Kidney (tissue), 14 donors: ENCODE measurements around the gene G6PC1. TPM values are rescaled to one million over a fixed set of nuclear protein-coding genes. Genes with fewer than 3 reads are reported as not detected.

Experiments
- DNase-seq, 5 donors: peaks; one replicate each; pipeline ENCODE4 v3.0.0-alpha.2; 2013 to 2020
- FAIRE-seq: peaks from 2 replicates; lab custom pipeline; 2012; peaks lifted over from hg19 to GRCh38; lab: Jason Lieb, UNC
- H3K27ac ChIP-seq, 2 donors: one replicate each; pipeline ENCODE4 v1.7.0; 2013; ENCODE audit warnings: low read depth in 2 of 2, low read length in 2 of 2, inconsistent platforms in 1 of 2
- H3K27me3 ChIP-seq: one replicate; pipeline ENCODE4 v1.7.1; 2013; ENCODE audit warnings: low read length, inconsistent platforms; ENCODE audit not compliant: control insufficient read depth, insufficient read depth
- H3K36me3 ChIP-seq, 3 donors: one replicate each; pipeline versions ENCODE4 v1.7.0 to v1.7.1; 2013; ENCODE audit warnings: low read length in 3 of 3, control low read depth in 1 of 3, inconsistent platforms in 1 of 3; ENCODE audit not compliant: insufficient read depth in 3 of 3, control insufficient read depth in 2 of 3
- H3K4me1 ChIP-seq, 3 donors: one replicate each; pipeline versions ENCODE4 v1.7.0 to v1.7.1; 2013; ENCODE audit warnings: low read length in 3 of 3, inconsistent platforms in 1 of 3, low read depth in 1 of 3; ENCODE audit not compliant: control insufficient read depth in 2 of 3, insufficient read depth in 2 of 3
- H3K4me3 ChIP-seq, 3 donors: one replicate each; pipeline versions ENCODE4 v1.7.0 to v1.8.1; 2013; ENCODE audit warnings: low read length in 3 of 3, control low read depth in 1 of 3, inconsistent platforms in 1 of 3
- H3K9ac ChIP-seq, 3 donors: one replicate each; pipeline versions ENCODE4 v1.7.0 to v1.7.1; 2013; ENCODE audit warnings: low read length in 3 of 3, control low read depth in 1 of 3, inconsistent platforms in 1 of 3
- H3K9me3 ChIP-seq, 3 donors: one replicate each; pipeline versions ENCODE4 v1.7.0 to v1.7.1; 2013; ENCODE audit warnings: low read length in 3 of 3, control low read depth in 1 of 3, inconsistent platforms in 1 of 3; ENCODE audit not compliant: control insufficient read depth in 2 of 3, insufficient read depth in 1 of 3
- CTCF ChIP-seq: IDR thresholded peaks from 3 replicates; pipeline ENCODE4 v1.5.1; 2012; ENCODE audit warnings: mild to moderate bottlenecking, moderate library complexity, borderline replicate concordance; ENCODE audit not compliant: insufficient read depth; ENCODE audit errors: extremely low read depth
- intact Hi-C: fragments of 100-400 bp; cut with DNase I; formaldehyde crosslinking; loops from one replicate; pipeline ENCODE4 v1.11.1; 2022
- polyA plus RNA-seq: library from polyadenylated mRNA; stranded (reverse); fragments of 350-450 nt; fragmentation: Illumina TruSeq; extraction: RNeasy Lipid Tissue Mini Kit (QIAGEN cat#74804); gene quantifications from one replicate; pipeline ENCODE4 v1.2.3, GENCODE V29; 2014; ENCODE audit warnings: low read depth, low replicate concordance; ENCODE audit not compliant: insufficient read depth
- total RNA-seq: library from RNA; stranded (reverse); fragmentation: NEBNext Ultra II Directional; extraction: Animal tissue kit (Norgen Biotek cat#: 25700); gene quantifications from one replicate; pipeline ENCODE4 v1.2.1, GENCODE V29; 2021
- donor health status: control.
- donor health status: control.
- donor health status: control.
- donor health status: control.
- donor health status: control.
- donor health status: DM: yes; HTN: yes; CAD: no.
- donor health status: Normal renal cell carcinoma (clear cell type).

The G6PC1 gene
- total and polyA plus RNA-seq, 2 donors from 2014 or later: 0.16 to 10.5 TPM

- Histone ChIP-seq H3K9ac (peak overlapping the region in 1 of 3 donors; percentile 51), H3K4me1 (peaks cover 0 to 13% (median 9%) of the 10 kb centered on the region in 3 donors), H3K9me3 (no peaks in the 10 kb centered on the region), H3K36me3 (no peaks in the 10 kb centered on the region), H3K4me3 (peak overlapping the region in 2 of 3 donors; percentile 28 to 58), H3K27me3 (no peaks in the 10 kb centered on the region), H3K27ac (peak overlapping the region; percentile 56 to 90)
- no peak for TF ChIP-seq CTCF
- intact Hi-C loops: no loop called here
- FAIRE-seq (no peak), DNase-seq (peak; percentile 68 to 80 (median 72))
These were observed 22.3 kb upstream of the G6PC1 start for GRCh38 chr17:42878123-42878880.

GRCh38 chr17:42878924-42879595, 21.5 kb upstream of the G6PC1 start:
- TF ChIP-seq CTCF: no peak
- H3K4me3 ChIP-seq: no peak overlapping the region
- DNase-seq (peak in 1 of 5 donors; percentile 49), FAIRE-seq (no peak)
- H3K36me3 ChIP-seq: no peaks in the 10 kb centered on the region
- no peaks in the 10 kb centered on the region for H3K27me3 ChIP-seq
- H3K4me1 ChIP-seq: peaks cover 0 to 13% (median 9%) of the 10 kb centered on the region in 3 donors
- intact Hi-C loops: no loop called here
- H3K9ac ChIP-seq: peak overlapping the region in 1 of 3 donors; percentile 51
- H3K9me3 ChIP-seq: no peaks in the 10 kb centered on the region
- H3K27ac ChIP-seq: peak overlapping the region; percentile 56 to 90

- Histone ChIP-seq H3K4me1 (peaks cover 0 to 16% (median 9%) of the 10 kb centered on the region in 3 donors), H3K36me3 (no peaks in the 10 kb centered on the region), H3K4me3 (no peak overlapping the region), H3K27ac (peak overlapping the region; percentile 14 to 23), H3K9me3 (no peaks in the 10 kb centered on the region), H3K27me3 (no peaks in the 10 kb centered on the region), H3K9ac (no peak overlapping the region)
- no peak for TF ChIP-seq CTCF
- DNase-seq (peak in 1 of 5 donors; percentile 59), FAIRE-seq (no peak)
- intact Hi-C loops: no loop called here
These were observed 21.0 kb upstream of the G6PC1 start for GRCh38 chr17:42879596-42879985.
